NCI-H1092 treated with DMSO at 0.1 percent for 48 hours (cell line): ENCODE data around the gene MARCHF10.
A peak's percentile ranks its signal among the peaks of the same experiment; 100 is the strongest.
"Not testable (repeated sequence)": the region's sequence is repeated elsewhere in the genome, so short reads cannot be mapped to it uniquely, and the experiment has no call there.

Source experiments
- DNase-seq: peaks from one replicate; lab custom pipeline; 2025; lab: John Stamatoyannopoulos, UW

Gene MARCHF10

GRCh38 chr17:62807812-62808575, at the start of gene MARCHF10:
Gene MARCHF10, minus strand, starts transcription at chr17:62808314. Its CDS starts 6,579 bp downstream, at chr17:62801735.
- DNase-seq = peak; percentile 51

GRCh38 chr17:62857526-62857925, 49.4 kb upstream of the MARCHF10 start:
- DNase-seq = no peak

- no peak for DNase-seq
Measured at GRCh38 chr17:62856594-62856993, 48.5 kb upstream of the MARCHF10 start.

GRCh38 chr17:62855156-62855555, 47.0 kb upstream of the MARCHF10 start:
- no peak for DNase-seq

GRCh38 chr17:62854098-62854680, 46.1 kb upstream of the MARCHF10 start:
- DNase-seq = no peak

GRCh38 chr17:62852195-62852594, 44.1 kb upstream of the MARCHF10 start:
- no peak for DNase-seq

GRCh38 chr17:62849591-62850415, 41.7 kb upstream of the MARCHF10 start:
- DNase-seq = not testable (repeated sequence)

- DNase-seq = no peak
Measured at GRCh38 chr17:62848334-62848733, 40.2 kb upstream of the MARCHF10 start.

GRCh38 chr17:62847426-62847825, 39.3 kb upstream of the MARCHF10 start:
- no peak for DNase-seq

GRCh38 chr17:62840871-62841270, 32.8 kb upstream of the MARCHF10 start:
- DNase-seq = no peak

GRCh38 chr17:62833816-62834215, 25.7 kb upstream of the MARCHF10 start:
- not testable (repeated sequence) for DNase-seq

GRCh38 chr17:62832405-62832804, 24.3 kb upstream of the MARCHF10 start:
- DNase-seq = no peak

- not testable (repeated sequence) for DNase-seq
Measured at GRCh38 chr17:62831066-62831465, 23.0 kb upstream of the MARCHF10 start.

- no peak for DNase-seq
Measured at GRCh38 chr17:62827746-62828485, 19.8 kb upstream of the MARCHF10 start.

- DNase-seq = no peak
Measured at GRCh38 chr17:62826956-62827355, 18.8 kb upstream of the MARCHF10 start.

GRCh38 chr17:62825182-62825581, 17.1 kb upstream of the MARCHF10 start:
- DNase-seq = no peak

GRCh38 chr17:62824290-62825131, 16.4 kb upstream of the MARCHF10 start:
- DNase-seq = no peak

GRCh38 chr17:62823111-62823893, 15.2 kb upstream of the MARCHF10 start:
- DNase-seq = no peak

- no peak for DNase-seq
Measured at GRCh38 chr17:62822080-62822904, 14.2 kb upstream of the MARCHF10 start.
